H9 (cell line): ENCODE results near the gene PLEKHG7. TPM values are rescaled to one million over a fixed set of nuclear protein-coding genes. Genes with fewer than 3 reads are reported as not detected.

Experiments used
- DNase-seq: peaks from one replicate; pipeline ENCODE4 v3.0.0-alpha.2; 2017
- H2AFZ ChIP-seq: one replicate; pipeline ENCODE4 v1.6.1; 2013; ENCODE audit warnings: mild to moderate bottlenecking, low read length, control low read depth, moderate library complexity
- H2AK5ac ChIP-seq: 2 replicates; pipeline ENCODE4 v1.6.1; 2013; ENCODE audit warnings: low read length, control low read depth, mixed read lengths; ENCODE audit not compliant: insufficient read length
- H2BK120ac ChIP-seq: one replicate; pipeline ENCODE4 v1.6.1; 2013; ENCODE audit warnings: low read depth, mild to moderate bottlenecking, low read length, control low read depth, inconsistent platforms; ENCODE audit not compliant: poor library complexity, severe bottlenecking
- H2BK12ac ChIP-seq: 2 replicates; pipeline ENCODE4 v1.6.1; 2013; ENCODE audit warnings: low read length, control low read depth, mixed read lengths, low read depth; ENCODE audit not compliant: insufficient read length
- H2BK15ac ChIP-seq: 2 replicates; pipeline ENCODE4 v1.6.1; 2013; ENCODE audit warnings: low read depth, low read length, control low read depth
- H2BK20ac ChIP-seq: one replicate; pipeline ENCODE4 v1.6.1; 2013; ENCODE audit warnings: low read depth, mild to moderate bottlenecking, low read length, control low read depth, inconsistent platforms; ENCODE audit not compliant: poor library complexity, severe bottlenecking
- H2BK5ac ChIP-seq: 2 replicates; pipeline ENCODE4 v1.6.1; 2013; ENCODE audit warnings: low read length, control low read depth, mixed read lengths; ENCODE audit not compliant: insufficient read length
- H3K14ac ChIP-seq: 2 replicates; pipeline ENCODE4 v1.6.1; 2013; ENCODE audit warnings: low read length, control low read depth; ENCODE audit not compliant: insufficient read depth
- H3K18ac ChIP-seq: 2 replicates; pipeline ENCODE4 v1.6.1; 2013; ENCODE audit warnings: low read depth, mild to moderate bottlenecking, mixed read lengths, low read length, control low read depth; ENCODE audit not compliant: insufficient read length
- H3K23ac ChIP-seq: 2 replicates; pipeline ENCODE4 v1.6.1; 2013; ENCODE audit warnings: low read length, control low read depth, mixed read lengths, low read depth; ENCODE audit not compliant: insufficient read length
- H3K23me2 ChIP-seq: 2 replicates; pipeline ENCODE4 v1.6.1; 2013; ENCODE audit warnings: low read depth, mild to moderate bottlenecking, mixed read lengths, low read length, control low read depth; ENCODE audit not compliant: insufficient read length, poor library complexity, severe bottlenecking
- H3K27ac ChIP-seq: 2 replicates; pipeline ENCODE4 v1.5.1; 2013; ENCODE audit warnings: low read length, control low read depth, mixed read lengths, low read depth; ENCODE audit not compliant: insufficient read length
- H3K27me3 ChIP-seq: 2 replicates; pipeline ENCODE4 v1.6.1; 2013; ENCODE audit warnings: low read length, control low read depth, inconsistent platforms; ENCODE audit not compliant: insufficient read depth
- H3K4ac ChIP-seq: 2 replicates; pipeline ENCODE4 v1.6.1; 2013; ENCODE audit warnings: low read depth, mild to moderate bottlenecking, control low read depth, inconsistent platforms, low read length, moderate library complexity
- H3K4me1 ChIP-seq: 2 replicates; pipeline ENCODE4 v1.6.1; 2013; ENCODE audit warnings: low read length, control low read depth, inconsistent platforms; ENCODE audit not compliant: insufficient read depth
- H3K4me2 ChIP-seq: 2 replicates; pipeline ENCODE4 v1.6.1; 2013; ENCODE audit warnings: low read length, control low read depth, mixed read lengths; ENCODE audit not compliant: insufficient read length, insufficient read depth
- H3K56ac ChIP-seq: 2 replicates; pipeline ENCODE4 v1.6.1; 2013; ENCODE audit warnings: low read depth, mild to moderate bottlenecking, mixed read lengths, low read length, control low read depth; ENCODE audit not compliant: insufficient read length
- H3K79me1 ChIP-seq: 2 replicates; pipeline ENCODE4 v1.6.1; 2013; ENCODE audit warnings: low read depth, mild to moderate bottlenecking, moderate library complexity, low read length, control low read depth, inconsistent platforms; ENCODE audit not compliant: insufficient read depth, poor library complexity, severe bottlenecking
- H3K79me2 ChIP-seq: 2 replicates; pipeline ENCODE4 v1.6.1; 2013; ENCODE audit warnings: low read length, control low read depth, inconsistent platforms; ENCODE audit not compliant: insufficient read depth
- H3K9ac ChIP-seq: 2 replicates; pipeline ENCODE4 v1.6.1; 2013; ENCODE audit warnings: low read length, control low read depth, mixed read lengths; ENCODE audit not compliant: insufficient read length; ENCODE audit errors: extremely low read depth
- H3K9me3 ChIP-seq: one replicate; pipeline ENCODE4 v1.6.1; 2013; ENCODE audit warnings: low read depth, low read length, inconsistent platforms; ENCODE audit not compliant: control insufficient read depth
- H3T11ph ChIP-seq: one replicate; pipeline ENCODE4 v1.6.1; 2013; ENCODE audit warnings: mild to moderate bottlenecking, low read length, control low read depth, inconsistent platforms
- H4K20me1 ChIP-seq: one replicate; pipeline ENCODE4 v1.6.1; 2013; ENCODE audit not compliant: control insufficient read depth, insufficient read length, insufficient read depth
- H4K5ac ChIP-seq: 2 replicates; pipeline ENCODE4 v1.6.1; 2013; ENCODE audit warnings: low read depth, mild to moderate bottlenecking, mixed read lengths, low read length, control low read depth; ENCODE audit not compliant: insufficient read length
- H4K8ac ChIP-seq: replicated peaks from 2 replicates; pipeline ENCODE4 v1.6.1; 2013; ENCODE audit warnings: low read length, control low read depth, mixed read lengths, low read depth; ENCODE audit not compliant: insufficient read length
- H4K91ac ChIP-seq: 2 replicates; pipeline ENCODE4 v1.6.1; 2013; ENCODE audit warnings: low read depth, mild to moderate bottlenecking, moderate library complexity, mixed read lengths, low read length, control low read depth; ENCODE audit not compliant: insufficient read length
- H3K27ac Mint-ChIP-seq, 3 experiments: 2 replicates in 2 of 3; 3 replicates in 1 of 3; pipeline ENCODE4 v1.8.0; 2020 to 2021; ENCODE audit warnings: mixed read lengths in 3 of 3, mild to moderate bottlenecking in 1 of 3, moderate library complexity in 1 of 3
- H3K27me3 Mint-ChIP-seq: 2 replicates; pipeline ENCODE4 v1.8.0; 2021; ENCODE audit warnings: low read depth, mild to moderate bottlenecking, moderate library complexity, mixed read lengths
- H3K36me3 Mint-ChIP-seq, 3 experiments: 2 replicates in 2 of 3; 3 replicates in 1 of 3; pipeline ENCODE4 v1.8.0; 2020 to 2021; ENCODE audit warnings: low read depth in 3 of 3, mixed read lengths in 3 of 3; ENCODE audit not compliant: insufficient read depth in 1 of 3
- H3K4me1 Mint-ChIP-seq, 2 experiments: 2 replicates each; pipeline ENCODE4 v1.8.0; 2020; ENCODE audit warnings: mixed read lengths in 2 of 2
- H3K4me3 Mint-ChIP-seq, 2 experiments: 2 replicates in 1 of 2; 3 replicates in 1 of 2; pipeline ENCODE4 v1.8.0; 2020 to 2021; ENCODE audit warnings: mild to moderate bottlenecking in 2 of 2, mixed read lengths in 2 of 2, moderate library complexity in 1 of 2
- H3K9me3 Mint-ChIP-seq, 2 experiments: 2 replicates in 1 of 2; 3 replicates in 1 of 2; pipeline ENCODE4 v1.8.0; 2020; ENCODE audit warnings: mild to moderate bottlenecking in 2 of 2, mixed read lengths in 2 of 2, moderate library complexity in 1 of 2
- WGBS: extraction: QIAGEN DNeasy Blood & Tissue Kit; methylation state at CpG from one replicate; pipeline ENCODE4 v1.1.7; 2013; ENCODE audit warnings: missing lambda C conversion rate, low lambda C conversion rate, mixed read lengths; ENCODE audit not compliant: insufficient read length; ENCODE audit errors: extremely low coverage; 5-methylcytosine and 5-hydroxymethylcytosine counted together
- total RNA-seq: library from RNA; stranded (reverse); gene quantifications from 2 replicates; pipeline ENCODE4 v1.2.1, GENCODE V29; 2021
- TF ChIP-seq, protein P1 (sequence below): fragments of 200-600 bp; sonication (generic); conservative IDR thresholded peaks from 3 replicates; pipeline ENCODE4 v1.8.0; 2021; ENCODE audit warnings: antibody characterized with exemption, mild to moderate bottlenecking

The PLEKHG7 gene
- total RNA-seq, 1 experiment from 2014 or later: not detected

DNA sequence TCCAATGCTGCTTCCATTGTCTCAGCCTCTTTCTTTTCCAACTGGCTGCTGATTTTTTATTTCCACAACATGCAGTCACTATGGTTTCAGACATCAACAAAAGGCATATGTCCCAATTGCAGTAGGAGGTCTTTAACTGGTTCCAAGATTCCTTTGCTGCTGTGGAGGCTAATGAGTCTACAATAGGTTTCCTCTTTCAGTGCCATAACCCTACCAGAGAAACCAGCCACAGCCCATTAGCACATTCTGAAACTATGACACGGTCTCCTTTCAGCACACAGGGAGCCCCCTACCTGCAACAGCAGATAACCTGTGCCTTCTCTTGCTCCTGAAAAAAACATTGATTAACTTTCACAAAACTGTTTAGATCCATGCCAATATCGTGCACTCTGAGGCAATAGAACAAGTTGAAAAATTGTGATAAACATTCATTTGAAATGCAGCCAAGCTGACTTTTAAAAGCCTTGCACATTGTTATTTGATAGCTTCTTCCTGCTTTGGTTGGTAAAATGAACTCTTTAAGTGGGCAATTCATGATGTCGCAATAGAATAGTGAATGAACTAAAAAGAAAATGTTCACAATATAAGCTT is 32.4 kb downstream of the PLEKHG7 start:
- Histone ChIP-seq H2BK120ac (no peak overlapping the region), H3K4me1 (no peaks in the 10 kb centered on the region; the same call in 1 of the 2 replicates), H2BK12ac (no peak overlapping the region), H3T11ph (no peak overlapping the region), H4K20me1 (no peaks in the 10 kb centered on the region), H3K27ac (no peak overlapping the region), H3K23me2 (no peaks in the 10 kb centered on the region), H3K4ac (no peak overlapping the region), H3K14ac (no peak overlapping the region), H2BK15ac (no peak overlapping the region), H4K91ac (no peak overlapping the region), H3K9me3 (no peaks in the 10 kb centered on the region), H3K4me2 (no peak overlapping the region), H4K8ac (no peak overlapping the region), H3K27me3 (no peaks in the 10 kb centered on the region), H3K23ac (no peak overlapping the region), H3K9ac (no peak overlapping the region), H4K5ac (no peak overlapping the region), H2BK20ac (no peak overlapping the region), H2AFZ (no peak overlapping the region), H3K18ac (no peak overlapping the region), H2BK5ac (no peak overlapping the region), H3K79me2 (no peaks in the 10 kb centered on the region), H3K79me1 (no peaks in the 10 kb centered on the region), H3K56ac (no peak overlapping the region), H2AK5ac (no peak overlapping the region)
- no CpG with 5 or more reads among the region's 3 CpGs for WGBS
- H3K27ac Mint-ChIP-seq: no peak overlapping the region
- H3K27me3 Mint-ChIP-seq: no peaks in the 10 kb centered on the region
- peaks cover 0 to 4% of the 10 kb centered on the region in 2 experiments; a peak in 3 of 4 replicates for H3K4me1 Mint-ChIP-seq
- DNase-seq: no peak
- TF ChIP-seq, protein P1, sequence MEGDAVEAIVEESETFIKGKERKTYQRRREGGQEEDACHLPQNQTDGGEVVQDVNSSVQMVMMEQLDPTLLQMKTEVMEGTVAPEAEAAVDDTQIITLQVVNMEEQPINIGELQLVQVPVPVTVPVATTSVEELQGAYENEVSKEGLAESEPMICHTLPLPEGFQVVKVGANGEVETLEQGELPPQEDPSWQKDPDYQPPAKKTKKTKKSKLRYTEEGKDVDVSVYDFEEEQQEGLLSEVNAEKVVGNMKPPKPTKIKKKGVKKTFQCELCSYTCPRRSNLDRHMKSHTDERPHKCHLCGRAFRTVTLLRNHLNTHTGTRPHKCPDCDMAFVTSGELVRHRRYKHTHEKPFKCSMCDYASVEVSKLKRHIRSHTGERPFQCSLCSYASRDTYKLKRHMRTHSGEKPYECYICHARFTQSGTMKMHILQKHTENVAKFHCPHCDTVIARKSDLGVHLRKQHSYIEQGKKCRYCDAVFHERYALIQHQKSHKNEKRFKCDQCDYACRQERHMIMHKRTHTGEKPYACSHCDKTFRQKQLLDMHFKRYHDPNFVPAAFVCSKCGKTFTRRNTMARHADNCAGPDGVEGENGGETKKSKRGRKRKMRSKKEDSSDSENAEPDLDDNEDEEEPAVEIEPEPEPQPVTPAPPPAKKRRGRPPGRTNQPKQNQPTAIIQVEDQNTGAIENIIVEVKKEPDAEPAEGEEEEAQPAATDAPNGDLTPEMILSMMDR: 0 out of 3 replicates have a peak, but pooled peaks have one; percentile 28
- H3K9me3 Mint-ChIP-seq: no peaks in the 10 kb centered on the region
- H3K36me3 Mint-ChIP-seq: no peaks in the 10 kb centered on the region
- H3K4me3 Mint-ChIP-seq: no peak overlapping the region
